Measurements from ENCODE around the gene HNRNPA3.

- TF ChIP-seq EZH2phosphoT487 (conservative IDR thresholded peaks at IDR 0.05; ENCODE audit: low read length) (no peak), CTCF (IDR thresholded peaks at IDR 0.05; ENCODE audit: insufficient read depth, low read length, poor library complexity, severe bottlenecking) (no peak)
Observed at GRCh38 chr2:177249038-177249437, 36.4 kb downstream of the HNRNPA3 start.
